Measurements from ENCODE around the gene HSD17B8. TPM values are rescaled to one million over a fixed set of nuclear protein-coding genes. Genes with fewer than 3 reads are reported as not detected.
A peak's percentile ranks its signal among the peaks of the same experiment; 100 is the strongest.

HSD17B8 gene
- total and polyA plus RNA-seq, 8 donors = 20.9 to 47.4 (median 34.5) TPM

GRCh38 chr6:33185190-33185589, 19.3 kb upstream of the HSD17B8 start:
- no peak overlapping the region for H3K27ac ChIP-seq
- intact Hi-C loops (cut with DNase I) = no loop called here
- peak in 1 of 6 donors; percentile 40 for DNase-seq
- WGBS, 2 donors = 62 to 66% methylated on average over 9 of the region's 9 CpGs
- H3K9me3 ChIP-seq = no peaks in the 10 kb centered on the region
- FAIRE-seq = no peak
- TF ChIP-seq, protein P1, sequence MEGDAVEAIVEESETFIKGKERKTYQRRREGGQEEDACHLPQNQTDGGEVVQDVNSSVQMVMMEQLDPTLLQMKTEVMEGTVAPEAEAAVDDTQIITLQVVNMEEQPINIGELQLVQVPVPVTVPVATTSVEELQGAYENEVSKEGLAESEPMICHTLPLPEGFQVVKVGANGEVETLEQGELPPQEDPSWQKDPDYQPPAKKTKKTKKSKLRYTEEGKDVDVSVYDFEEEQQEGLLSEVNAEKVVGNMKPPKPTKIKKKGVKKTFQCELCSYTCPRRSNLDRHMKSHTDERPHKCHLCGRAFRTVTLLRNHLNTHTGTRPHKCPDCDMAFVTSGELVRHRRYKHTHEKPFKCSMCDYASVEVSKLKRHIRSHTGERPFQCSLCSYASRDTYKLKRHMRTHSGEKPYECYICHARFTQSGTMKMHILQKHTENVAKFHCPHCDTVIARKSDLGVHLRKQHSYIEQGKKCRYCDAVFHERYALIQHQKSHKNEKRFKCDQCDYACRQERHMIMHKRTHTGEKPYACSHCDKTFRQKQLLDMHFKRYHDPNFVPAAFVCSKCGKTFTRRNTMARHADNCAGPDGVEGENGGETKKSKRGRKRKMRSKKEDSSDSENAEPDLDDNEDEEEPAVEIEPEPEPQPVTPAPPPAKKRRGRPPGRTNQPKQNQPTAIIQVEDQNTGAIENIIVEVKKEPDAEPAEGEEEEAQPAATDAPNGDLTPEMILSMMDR (IDR thresholded peaks at IDR 0.05) = no peak
- H3K36me3 ChIP-seq = no peaks in the 10 kb centered on the region
- H3K27me3 ChIP-seq = no peaks in the 10 kb centered on the region
- H3K4me1 ChIP-seq = no peaks in the 10 kb centered on the region
- no peak overlapping the region for H3K4me3 ChIP-seq
- ATAC-seq = no peak

DNA sequence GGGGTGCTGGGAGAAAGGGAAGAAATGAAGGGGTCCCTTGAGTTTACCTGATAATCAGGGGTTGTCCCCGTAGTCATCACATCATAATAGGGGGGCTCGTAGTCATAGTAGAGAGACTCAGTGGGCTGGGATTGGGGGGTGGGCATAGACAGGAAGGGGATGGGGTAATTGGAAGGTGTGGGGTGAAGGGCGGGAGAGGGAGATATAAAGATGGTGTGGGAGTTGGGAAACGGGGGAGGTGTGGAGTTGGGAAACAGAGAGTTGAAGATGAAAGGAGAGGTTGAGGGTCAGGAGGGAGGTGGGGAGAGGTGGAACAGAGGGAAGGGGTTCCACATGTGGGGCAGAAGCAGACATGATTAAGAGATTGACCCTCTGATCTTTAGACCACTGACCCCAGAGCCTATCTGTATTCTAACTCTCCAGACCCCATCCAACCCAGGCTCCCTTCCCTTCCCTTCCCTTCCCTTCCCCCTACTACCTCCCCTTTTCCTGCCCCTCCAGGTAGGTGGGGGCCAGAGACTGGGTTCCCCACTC, 18.7 kb upstream of the HSD17B8 start:
- H3K27ac ChIP-seq = no peak overlapping the region
- no peaks in the 10 kb centered on the region for H3K9me3 ChIP-seq
- TF ChIP-seq, protein P1 (IDR thresholded peaks at IDR 0.05) = no peak
- ATAC-seq = no peak
- H3K27me3 ChIP-seq = no peaks in the 10 kb centered on the region
- H3K4me1 ChIP-seq = no peaks in the 10 kb centered on the region
- intact Hi-C loops (cut with DNase I) = no loop called here
- 72 to 82% methylated on average over 4 of the region's 4 CpGs for WGBS, 2 donors
- no peak for DNase-seq
- H3K4me3 ChIP-seq = no peak overlapping the region
- FAIRE-seq = no peak
- H3K36me3 ChIP-seq = no peaks in the 10 kb centered on the region

GRCh38 chr6:33187809-33188208, 16.6 kb upstream of the HSD17B8 start:
- H3K36me3 ChIP-seq = no peaks in the 10 kb centered on the region
- H3K4me3 ChIP-seq = no peak overlapping the region
- TF ChIP-seq, protein P1 (IDR thresholded peaks at IDR 0.05) = no peak
- H3K9me3 ChIP-seq = no peaks in the 10 kb centered on the region
- ATAC-seq = no peak
- H3K27ac ChIP-seq = no peak overlapping the region
- no peak for DNase-seq
- no peak for FAIRE-seq
- intact Hi-C loops (cut with DNase I) = no loop called here
- H3K4me1 ChIP-seq = peaks cover 9 to 12% (median 11%) of the 10 kb centered on the region in 3 donors
- no peaks in the 10 kb centered on the region for H3K27me3 ChIP-seq
- WGBS, 2 donors = 87 to 92% methylated on average over 1 of the region's 1 CpG

DNA sequence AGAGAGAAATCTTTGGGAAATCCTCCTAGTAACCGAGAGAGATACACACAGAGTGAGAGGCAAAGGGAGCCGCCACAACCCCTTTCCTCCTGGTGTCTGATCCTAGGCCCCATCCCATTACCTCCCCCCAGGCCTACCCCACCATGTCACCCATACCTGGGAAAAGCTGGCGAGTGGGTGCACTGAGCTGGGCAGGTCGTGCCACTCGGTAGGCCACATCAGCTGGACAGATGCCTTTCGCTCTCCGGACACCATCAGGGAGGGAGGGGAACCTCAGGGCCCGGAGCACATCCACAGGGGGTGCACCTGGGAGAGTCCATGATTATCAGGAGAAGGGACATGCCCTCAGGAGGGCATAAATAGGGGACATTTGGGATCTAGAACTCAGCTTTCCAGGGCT, 15.3 kb upstream of the HSD17B8 start:
- 78 to 93% methylated on average over 8 of the region's 8 CpGs for WGBS, 2 donors
- FAIRE-seq (no peak), DNase-seq (peak in 1 of 6 donors; percentile 45), ATAC-seq (no peak)
- H3K27me3 ChIP-seq = no peaks in the 10 kb centered on the region
- H3K36me3 ChIP-seq = peaks cover 0 to under 1% (median 0%) of the 10 kb centered on the region in 3 donors
- intact Hi-C loops (cut with DNase I) = no loop called here
- no peaks in the 10 kb centered on the region for H3K9me3 ChIP-seq
- TF ChIP-seq, protein P1 (IDR thresholded peaks at IDR 0.05) = no peak
- H3K27ac ChIP-seq = no peak overlapping the region
- peaks cover 9 to 12% (median 11%) of the 10 kb centered on the region in 3 donors for H3K4me1 ChIP-seq
- H3K4me3 ChIP-seq = no peak overlapping the region

GRCh38 chr6:33189625-33190448, 14.6 kb upstream of the HSD17B8 start:
- no peak for DNase-seq
- H3K27me3 ChIP-seq = no peaks in the 10 kb centered on the region
- peaks cover 9 to 12% (median 11%) of the 10 kb centered on the region in 3 donors for H3K4me1 ChIP-seq
- H3K4me3 ChIP-seq = no peak overlapping the region
- no peak for FAIRE-seq
- H3K27ac ChIP-seq = no peak overlapping the region
- TF ChIP-seq, protein P1 (IDR thresholded peaks at IDR 0.05) = no peak
- WGBS, 2 donors = 51 to 63% methylated on average over 7 of the region's 7 CpGs
- no peaks in the 10 kb centered on the region for H3K9me3 ChIP-seq
- no peak for ATAC-seq
- intact Hi-C loops (cut with DNase I) = no loop called here
- H3K36me3 ChIP-seq = peaks cover 0 to 7% (median 0%) of the 10 kb centered on the region in 3 donors

Data from pancreas (tissue), 10 donors.